NB4 (cell line): ENCODE measurements around the gene ZMYND10.

Source experiments
- DNase-seq: peaks from one replicate; pipeline ENCODE4 v3.0.0; 2010; ENCODE audit warnings: low read depth
- H3K4me3 ChIP-seq: one replicate; pipeline ENCODE4 v1.5.1; 2011; ENCODE audit warnings: mild to moderate bottlenecking, low read depth, low read length, moderate library complexity
- CTCF ChIP-seq: IDR thresholded peaks from one replicate; pipeline ENCODE4 v1.5.1; 2012; ENCODE audit warnings: low read depth, low read length
- MAX ChIP-seq: IDR thresholded peaks from 2 replicates; pipeline ENCODE4 v1.6.1; 2011; ENCODE audit warnings: low read depth, low read length
- MYC ChIP-seq: IDR thresholded peaks from 2 replicates; pipeline ENCODE4 v1.6.1; 2011; ENCODE audit warnings: low read depth, low read length
- POLR2A ChIP-seq: IDR thresholded peaks from 2 replicates; pipeline ENCODE4 v1.6.1; 2011; ENCODE audit warnings: mild to moderate bottlenecking; ENCODE audit not compliant: insufficient read length; ENCODE audit errors: extremely low read depth

ZMYND10 gene

GRCh38 chr3:50303013-50303815 is 42.3 kb downstream of the ZMYND10 start, which contains the start of gene HYAL1:
TSS of gene HYAL1 (minus strand) at chr3:50303574. CDS start at chr3:50302956, 618 bp downstream.
- H3K4me3 ChIP-seq = no peak within 1 kb of the TSS
- peak; percentile 52 for DNase-seq
- no peak for TF ChIP-seq CTCF
- TF ChIP-seq MYC = no peak
- TF ChIP-seq POLR2A = no peak
- TF ChIP-seq MAX = no peak

GRCh38 chr3:50302095-50303012 is 43.2 kb downstream of the ZMYND10 start:
- H3K4me3 ChIP-seq = no peak overlapping the region
- TF ChIP-seq MAX (no peak), POLR2A (no peak), CTCF (no peak), MYC (no peak)
- no peak for DNase-seq

- H3K4me3 ChIP-seq = no peak overlapping the region
- TF ChIP-seq CTCF (no peak), POLR2A (no peak), MYC (no peak), MAX (no peak)
- DNase-seq = no peak
Observed at GRCh38 chr3:50300681-50301254, 44.8 kb downstream of the ZMYND10 start.

GRCh38 chr3:50299929-50300680 is 45.4 kb downstream of the ZMYND10 start:
- peak; percentile 79 for DNase-seq

More at GRCh38 chr3:50299929-50300680, 45.4 kb downstream of the ZMYND10 start:
- peak; percentile 28 for TF ChIP-seq POLR2A
- TF ChIP-seq CTCF = no peak
- TF ChIP-seq MAX = peak; percentile 93
- peak; percentile 84 for TF ChIP-seq MYC
- H3K4me3 ChIP-seq = peak overlapping the region; percentile 72
